Kidney tubule cell (primary cell): ENCODE measurements around the gene CLDND2.
"Not testable (repeated sequence)": the region's sequence is repeated elsewhere in the genome, so short reads cannot be mapped to it uniquely, and the experiment has no call there.

Source experiments
- DNase-seq: peaks from one replicate; pipeline ENCODE4 v3.0.0-alpha.2; 2018; ENCODE audit warnings: low spot score

The CLDND2 gene, protein sequence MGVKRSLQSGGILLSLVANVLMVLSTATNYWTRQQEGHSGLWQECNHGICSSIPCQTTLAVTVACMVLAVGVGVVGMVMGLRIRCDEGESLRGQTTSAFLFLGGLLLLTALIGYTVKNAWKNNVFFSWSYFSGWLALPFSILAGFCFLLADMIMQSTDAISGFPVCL

DNA sequence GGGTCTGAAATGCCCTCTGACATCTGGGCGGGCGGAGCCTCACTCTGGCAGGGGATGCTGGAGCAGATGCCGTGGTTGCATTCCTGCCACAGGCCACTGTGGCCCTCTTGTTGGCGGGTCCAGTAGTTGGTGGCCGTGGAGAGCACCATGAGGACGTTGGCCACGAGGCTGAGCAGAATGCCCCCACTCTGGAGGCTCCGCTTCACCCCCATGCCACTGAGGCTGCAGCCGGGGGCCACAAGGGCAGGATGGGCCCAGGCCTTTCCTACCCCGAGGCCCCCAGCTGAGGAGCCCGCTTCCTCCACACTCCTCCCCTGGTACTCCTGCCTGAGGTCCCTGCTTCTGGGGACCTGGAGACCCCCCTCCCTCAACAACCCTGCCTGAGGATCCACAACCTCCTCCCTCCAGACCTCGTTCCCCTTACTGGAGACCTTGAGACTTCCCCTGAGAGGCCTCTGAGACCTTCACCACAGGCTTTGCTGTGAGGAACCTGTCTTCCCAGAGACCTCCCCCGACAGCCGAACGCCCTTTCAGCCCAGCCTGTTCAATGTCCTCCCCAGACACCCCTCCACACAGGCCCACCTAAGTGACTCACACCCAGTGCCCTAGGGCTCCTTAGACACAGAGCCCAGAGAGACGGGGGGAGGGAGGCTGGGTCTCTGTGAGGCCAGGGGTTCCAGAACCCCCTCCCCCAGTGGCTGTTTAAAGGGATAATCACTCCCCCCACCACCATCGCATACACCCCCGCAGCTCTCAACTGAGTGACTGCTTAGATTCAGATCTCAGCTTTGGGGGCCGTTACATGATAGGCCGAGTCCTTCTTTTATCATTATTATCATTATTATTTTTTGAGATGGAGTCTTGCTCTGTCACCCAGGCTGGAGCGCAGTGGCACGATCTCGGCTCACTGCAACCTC is at the start of gene CLDND2:
TSS of gene CLDND2 (minus strand) at position 638 of the 917 bp plus-strand sequence. CDS start at position 212, 426 bp downstream.
- DNase-seq = no peak

DNA sequence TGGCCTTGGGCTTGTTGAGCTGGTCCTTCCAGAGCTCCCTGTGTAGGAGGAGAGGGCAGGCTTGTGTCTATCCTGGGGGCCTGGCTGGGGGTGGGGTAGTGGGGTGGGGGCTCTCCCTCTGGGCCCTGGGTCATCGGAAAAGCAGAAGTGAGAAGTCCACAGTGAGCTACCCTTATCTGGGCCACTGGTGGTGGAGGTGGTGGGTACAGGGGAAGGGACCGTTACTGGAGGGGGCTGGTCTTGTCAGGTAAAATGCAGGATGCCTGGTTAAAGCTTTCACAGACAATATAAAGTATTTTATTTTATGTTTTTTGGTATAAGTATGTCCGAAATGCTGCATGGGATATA is 49.0 kb upstream of the CLDND2 start:
- DNase-seq = no peak

DNA sequence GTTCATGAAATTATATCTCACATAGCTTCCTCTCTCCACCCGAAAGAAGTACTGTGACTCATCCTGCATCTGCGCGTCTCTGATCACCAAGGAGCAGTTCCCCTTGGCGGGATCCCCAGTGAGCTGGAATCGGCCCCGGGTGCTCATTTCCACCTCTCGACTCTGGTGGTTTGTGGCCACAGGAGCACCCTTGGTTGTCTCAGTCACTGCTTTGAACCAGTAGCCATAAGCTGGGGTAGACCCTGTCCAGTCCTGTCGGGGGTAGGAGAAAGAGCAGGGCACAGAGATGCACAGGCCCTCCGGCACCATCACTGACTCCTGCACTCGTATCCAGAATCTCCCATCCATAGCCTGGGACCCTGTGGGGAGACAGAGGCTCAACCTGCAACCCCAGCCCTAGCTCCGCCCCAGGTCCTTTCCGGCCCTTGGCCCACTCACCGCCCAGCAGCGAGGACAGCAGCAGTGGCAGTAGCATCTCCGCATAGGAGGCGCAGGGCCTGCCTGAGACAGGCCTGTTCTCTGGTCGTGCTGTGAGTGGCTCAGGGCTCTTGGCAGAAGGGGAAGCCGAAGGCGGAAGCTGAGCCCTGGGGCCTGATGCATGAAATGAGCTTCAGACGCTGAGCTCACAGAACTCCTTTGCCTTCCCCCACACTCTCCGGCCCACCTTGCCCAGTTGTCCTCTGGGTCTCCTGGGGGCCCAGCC is 48.5 kb upstream of the CLDND2 start, which contains the start of gene SIGLEC10:
TSS of gene SIGLEC10 (minus strand) at position 536 of the 703 bp plus-strand sequence. CDS start at position 475, 61 bp downstream.
- no peak for DNase-seq

DNA sequence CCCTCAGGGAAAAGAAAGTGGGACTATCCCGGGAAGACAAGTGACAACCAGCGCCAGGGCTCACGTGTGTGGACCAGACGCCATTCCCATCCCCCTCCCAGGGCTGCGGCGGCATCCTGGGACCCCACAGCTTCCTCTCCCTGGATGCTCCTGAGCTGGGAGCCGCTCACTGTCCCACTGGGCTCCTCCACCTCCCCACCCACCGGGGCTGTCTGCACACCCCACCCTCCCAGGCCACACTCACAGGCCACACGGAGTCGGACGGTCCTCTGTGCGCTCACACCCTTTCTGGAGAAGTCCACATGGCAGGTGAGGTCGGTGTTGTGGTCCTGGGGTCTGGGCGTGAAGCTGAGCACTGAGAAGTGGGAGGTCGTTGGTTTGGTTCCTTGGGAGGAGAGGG is 47.6 kb upstream of the CLDND2 start:
- not testable (repeated sequence) for DNase-seq

DNA sequence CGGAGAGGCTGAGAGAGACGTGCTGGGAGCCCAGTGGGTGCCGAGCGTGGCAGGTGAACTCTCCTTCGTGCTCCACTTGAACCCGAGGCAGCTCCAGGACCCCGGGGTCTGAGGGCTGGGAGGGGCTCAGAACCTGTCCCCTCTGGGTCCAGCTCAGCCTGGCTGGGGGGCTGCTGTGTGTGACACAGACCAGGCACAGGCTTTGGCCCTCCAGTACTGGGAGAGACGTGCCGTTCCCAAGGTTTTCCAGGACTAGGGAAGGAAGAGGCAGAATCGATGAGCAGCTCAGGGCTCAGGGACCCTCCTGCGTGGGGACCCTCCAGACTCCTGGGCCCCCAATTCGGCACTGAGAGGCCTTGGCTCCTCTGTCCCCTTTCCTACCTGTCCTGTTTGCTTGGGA is 46.4 kb upstream of the CLDND2 start:
- DNase-seq = no peak

DNA sequence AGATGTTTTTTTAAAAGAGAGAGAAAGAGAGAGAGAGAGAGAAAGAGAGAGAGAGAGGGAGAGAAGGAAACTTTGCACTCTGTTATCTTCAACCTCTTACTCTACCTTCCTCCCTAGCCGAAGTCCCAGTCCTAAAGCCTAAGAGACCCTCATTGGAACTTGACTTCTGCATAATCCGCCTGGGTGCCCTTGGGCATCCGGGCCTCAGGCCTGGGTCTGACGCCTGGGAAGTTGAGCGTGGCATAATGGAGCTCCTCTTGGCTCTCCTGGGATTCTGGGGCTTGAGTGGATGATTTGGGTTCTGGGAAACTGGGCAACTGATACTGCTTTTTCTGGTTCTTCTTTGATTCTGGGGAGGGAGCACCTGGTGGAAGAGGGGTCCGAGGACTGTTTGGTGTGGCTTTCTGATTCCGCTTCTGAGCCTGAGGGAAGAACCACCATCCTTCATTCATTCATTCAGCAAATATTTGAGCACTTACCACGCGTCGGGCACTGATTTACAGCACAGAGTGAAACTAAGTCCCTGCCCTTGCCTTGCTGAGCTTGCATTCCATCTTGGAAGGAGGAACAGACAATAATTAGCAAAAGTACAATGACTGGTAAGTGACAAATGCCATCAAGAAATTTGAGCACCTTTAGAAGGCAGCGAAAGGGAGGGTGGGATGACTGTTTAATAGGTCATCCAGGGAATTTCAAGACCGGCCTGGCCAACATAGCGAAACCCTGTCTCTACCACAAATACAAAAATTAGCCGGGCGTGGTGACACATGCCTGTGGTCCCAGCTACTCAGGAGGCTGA is 42.3 kb upstream of the CLDND2 start:
- DNase-seq = peak; percentile 51

DNA sequence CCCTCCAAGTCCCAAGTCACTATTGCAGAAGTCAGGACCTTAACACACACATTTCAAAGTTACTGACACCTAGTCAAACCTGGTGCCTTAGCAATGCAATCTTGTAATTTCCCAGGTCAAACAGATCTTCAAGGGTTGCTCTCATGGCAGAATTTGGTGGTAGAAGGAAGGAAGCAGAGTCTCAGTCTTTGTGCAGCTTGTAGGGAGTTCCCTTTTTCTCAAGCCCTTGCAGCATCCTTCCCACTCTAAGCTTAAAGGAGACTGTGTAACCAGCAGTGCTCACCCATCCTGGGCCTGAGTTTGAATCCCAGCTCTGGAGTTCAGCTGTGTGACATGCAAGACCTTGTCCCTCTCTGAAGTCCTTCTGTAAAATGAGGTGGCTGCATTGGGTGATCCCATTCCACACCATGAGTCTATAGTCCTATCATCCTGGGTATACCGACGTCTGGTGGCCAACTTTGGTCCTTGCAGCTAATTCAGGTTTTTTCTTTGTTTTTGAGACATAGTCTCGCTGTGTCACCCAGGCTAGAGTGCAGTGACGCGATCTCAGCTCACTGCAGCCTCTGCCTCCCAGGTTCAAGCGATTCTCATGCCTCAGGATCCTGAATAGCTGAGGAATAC is 38.8 kb upstream of the CLDND2 start:
- peak; percentile 20 for DNase-seq

DNA sequence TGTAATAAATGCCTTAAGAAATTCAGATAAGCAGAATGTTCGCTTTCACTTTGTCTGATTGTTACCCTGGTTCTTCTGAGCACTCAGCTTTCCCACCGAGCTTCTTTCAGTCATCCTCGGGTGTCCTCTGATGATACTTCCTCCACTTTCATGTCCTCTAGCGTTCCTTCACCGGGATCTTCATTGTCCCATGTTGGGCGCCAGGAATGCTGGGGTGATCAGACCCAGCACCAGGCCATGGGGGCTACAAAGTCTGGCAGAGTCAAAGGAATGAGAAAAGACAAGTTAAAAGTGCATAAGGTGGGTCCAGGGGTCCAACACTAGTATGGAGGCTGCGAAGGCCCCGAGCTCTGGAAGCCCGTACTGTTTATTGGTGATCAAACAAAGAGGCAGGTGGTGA is 33.3 kb upstream of the CLDND2 start:
- no peak for DNase-seq

DNA sequence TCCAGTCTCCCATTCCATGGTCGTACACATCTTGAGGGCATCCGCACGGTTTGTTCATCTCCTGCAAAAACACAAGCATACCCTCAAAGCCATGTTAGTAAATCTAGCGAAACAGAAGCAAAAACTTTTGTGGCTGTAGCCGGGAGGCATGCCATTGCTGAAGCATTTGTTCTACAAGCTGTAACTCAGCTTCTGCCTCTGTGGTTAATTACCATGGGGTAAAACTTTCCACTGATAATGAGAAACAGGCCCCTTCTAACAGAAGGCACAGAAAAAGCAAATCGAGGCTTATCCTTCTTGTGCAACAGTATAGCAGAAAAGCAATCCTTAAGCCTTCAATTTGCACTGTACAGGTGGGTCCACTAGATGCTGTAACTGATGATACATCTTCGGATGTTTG is 31.1 kb upstream of the CLDND2 start:
- DNase-seq = not testable (repeated sequence)

DNA sequence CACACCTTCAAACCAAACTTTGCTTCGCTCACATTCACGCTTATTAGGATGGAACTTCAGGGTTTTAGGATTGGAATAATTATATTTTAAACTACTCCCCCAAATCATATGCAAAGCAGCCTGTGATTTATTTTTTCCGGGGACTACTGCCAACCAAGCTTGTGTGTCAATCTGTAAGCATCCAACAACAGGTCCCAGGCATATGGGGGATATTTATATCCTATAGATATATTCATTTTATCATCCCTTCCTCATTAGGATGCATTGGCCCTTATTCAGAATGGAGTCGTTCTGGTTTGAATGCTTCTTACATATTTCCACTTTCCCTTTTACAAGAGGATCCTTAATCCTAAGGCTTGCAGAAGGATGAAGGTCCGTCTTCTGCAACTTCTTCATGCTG is 30.4 kb upstream of the CLDND2 start:
- DNase-seq = no peak

DNA sequence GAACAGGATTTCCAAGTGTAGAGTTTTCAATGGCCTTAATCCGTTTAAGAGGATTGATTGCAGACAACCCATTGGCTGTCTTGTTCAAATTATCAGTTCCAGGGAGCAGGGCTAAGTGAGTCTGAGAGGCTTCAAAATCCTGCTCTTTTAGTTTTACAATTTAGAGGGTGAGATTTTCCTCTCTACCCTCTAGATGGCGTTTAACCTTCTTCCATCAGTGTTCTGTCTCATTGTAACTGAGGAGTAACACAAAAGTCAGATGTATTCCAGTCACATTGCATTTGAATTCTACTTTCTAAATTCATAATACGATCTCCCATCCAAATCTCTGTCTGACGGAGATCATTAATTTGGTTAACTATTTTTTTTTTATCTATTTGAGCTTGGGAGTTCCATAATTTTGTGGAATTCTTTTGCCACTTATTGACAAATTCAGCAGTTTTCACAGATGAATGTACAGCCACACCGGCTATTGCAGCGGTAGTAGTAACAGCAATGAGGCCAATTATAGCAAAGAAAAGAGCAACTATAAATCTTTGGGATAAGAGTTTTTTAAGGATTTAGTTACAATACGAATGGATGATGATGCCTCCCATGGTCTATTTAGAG is 29.4 kb upstream of the CLDND2 start:
- peak; percentile 33 for DNase-seq

DNA sequence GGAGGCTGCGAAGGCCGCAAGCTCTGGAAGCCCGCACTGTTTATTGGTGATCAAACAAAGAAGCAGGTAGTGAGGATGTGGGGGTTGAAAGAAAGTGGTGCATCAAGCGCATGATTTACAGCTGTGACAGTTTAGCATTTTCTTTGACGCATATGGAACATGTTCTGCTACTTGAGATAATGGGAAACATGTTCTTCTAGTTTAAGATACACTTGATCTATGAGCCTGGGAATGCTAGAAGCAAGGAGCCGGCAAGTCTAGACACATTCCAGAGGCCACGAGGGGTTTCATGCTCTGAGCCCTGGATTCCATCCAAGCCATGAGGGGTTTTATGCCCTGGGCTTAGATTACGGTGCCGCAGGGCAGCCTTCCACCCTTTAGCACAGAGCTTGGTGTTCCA is 28.6 kb upstream of the CLDND2 start:
- not testable (repeated sequence) for DNase-seq

DNA sequence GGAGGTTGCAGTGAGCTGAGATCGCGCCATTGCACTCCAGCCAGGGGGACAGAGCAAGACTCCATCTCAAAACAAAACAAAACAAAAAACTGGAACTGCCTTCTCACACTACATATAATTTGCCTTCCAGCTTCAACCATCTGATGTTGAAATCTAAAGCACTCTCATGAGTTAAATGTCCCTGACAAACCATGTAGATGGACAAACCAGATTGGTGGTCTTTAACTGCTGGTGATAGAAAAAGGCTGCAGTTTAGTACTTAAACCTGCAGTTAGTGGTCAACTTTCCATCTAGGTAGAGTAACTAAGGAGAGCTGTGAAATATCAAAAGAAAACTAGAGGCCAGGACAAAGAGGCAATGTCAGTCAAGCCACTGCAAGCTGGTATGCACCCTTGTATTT is 27.4 kb upstream of the CLDND2 start:
- DNase-seq = no peak

DNA sequence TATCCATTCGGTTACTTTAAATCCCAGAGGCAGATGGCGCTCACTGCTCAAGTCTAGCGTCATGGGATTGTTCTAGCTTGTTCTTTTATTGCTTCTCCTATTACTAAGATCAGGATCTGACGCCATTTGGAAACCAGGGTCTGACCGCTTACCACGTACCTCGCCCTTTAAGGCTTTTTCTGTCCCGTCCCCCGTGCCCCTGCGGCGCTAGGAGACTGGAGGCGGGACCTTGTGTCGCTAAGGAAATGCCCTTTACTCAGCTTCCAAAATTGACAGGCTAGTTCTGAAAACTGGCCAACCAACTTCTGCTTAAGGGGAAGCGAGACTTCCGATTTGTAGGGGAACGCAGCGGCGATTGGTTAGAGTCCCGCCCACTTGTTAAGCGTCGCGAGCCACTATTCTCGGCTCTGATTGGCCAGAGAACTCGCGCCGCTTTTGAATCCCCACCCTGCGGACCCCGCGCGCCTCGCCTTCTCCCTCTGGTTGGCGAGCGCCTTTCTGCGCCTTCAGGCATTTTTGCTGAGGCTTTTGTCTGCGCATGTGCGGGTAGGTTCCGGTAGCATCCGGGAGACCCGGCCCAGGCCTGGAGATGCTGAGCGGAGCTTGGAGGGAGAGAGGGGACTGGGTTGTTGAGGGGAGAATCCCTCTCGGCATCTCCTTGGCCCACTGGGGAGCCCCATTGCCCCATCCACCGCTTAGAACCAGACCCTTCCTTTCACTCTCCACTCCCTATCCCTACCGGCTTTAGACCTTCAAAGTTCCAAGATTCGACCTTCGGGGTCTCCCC is 25.4 kb upstream of the CLDND2 start:
- DNase-seq = peak; percentile 98

DNA sequence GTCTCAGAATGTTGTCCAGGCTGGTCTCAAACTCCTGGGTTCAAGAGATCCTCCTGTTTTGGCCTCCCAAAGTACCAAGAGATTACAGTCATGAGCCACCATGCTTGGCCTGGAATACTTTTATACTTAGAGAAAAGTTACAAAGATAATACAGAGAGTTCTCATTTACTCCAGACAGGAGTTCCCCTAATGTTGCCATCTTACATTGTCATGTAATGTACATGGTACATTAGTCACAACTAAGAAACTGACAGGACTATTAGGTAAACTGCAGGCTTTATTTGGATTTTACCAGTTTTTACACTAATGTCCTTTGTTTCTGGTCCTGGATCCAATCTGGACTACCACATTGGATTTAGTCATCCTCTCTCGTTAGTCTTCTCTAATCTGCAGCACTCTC is 23.9 kb upstream of the CLDND2 start:
- DNase-seq = no peak

DNA sequence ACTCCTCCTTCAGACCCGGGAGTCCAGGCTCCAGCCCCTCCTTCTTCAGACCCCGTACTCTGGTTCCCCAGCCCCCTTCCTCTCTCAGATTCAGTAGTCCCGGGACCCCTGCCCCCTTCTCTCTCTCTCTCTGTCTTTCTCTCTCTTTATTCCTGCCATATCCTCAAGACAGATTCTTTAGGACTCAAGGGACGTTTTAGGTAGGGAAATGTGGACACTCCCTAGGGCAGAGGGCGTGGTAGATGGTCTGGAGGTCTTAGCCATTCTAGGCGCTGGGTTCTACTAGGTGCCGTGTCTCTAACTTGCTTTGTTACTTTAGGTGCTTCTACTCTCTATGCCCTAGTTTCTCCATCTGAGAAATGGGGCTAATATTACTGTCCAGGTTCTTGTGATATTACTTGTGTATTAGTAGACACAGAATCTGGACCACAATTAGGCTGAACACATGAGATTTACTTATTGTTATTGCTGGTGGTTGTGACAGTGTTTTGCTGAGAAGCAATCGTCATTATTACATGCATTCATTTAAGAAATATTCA is 22.3 kb upstream of the CLDND2 start:
- no peak for DNase-seq

DNA sequence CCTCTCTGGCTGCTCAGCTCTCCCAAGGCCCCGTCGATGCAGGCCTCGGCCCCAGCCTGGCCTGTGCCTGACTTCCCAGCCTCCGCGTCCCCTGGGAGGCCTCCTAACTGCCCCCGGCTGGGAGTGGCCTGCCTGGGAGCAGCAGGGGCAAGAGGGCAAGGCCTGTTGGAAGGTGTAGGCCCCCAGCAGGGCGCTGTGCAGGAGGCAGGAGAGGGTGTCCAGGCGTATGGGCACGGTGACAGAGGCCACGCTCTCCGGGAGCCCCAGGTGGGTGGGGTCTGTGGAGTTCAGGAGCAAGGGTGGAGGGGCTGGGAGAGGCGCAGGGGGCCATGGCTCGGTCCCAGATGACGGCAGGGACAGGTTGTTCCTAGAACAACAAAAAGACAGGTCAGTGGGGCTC is 20.3 kb upstream of the CLDND2 start:
- DNase-seq = no peak

DNA sequence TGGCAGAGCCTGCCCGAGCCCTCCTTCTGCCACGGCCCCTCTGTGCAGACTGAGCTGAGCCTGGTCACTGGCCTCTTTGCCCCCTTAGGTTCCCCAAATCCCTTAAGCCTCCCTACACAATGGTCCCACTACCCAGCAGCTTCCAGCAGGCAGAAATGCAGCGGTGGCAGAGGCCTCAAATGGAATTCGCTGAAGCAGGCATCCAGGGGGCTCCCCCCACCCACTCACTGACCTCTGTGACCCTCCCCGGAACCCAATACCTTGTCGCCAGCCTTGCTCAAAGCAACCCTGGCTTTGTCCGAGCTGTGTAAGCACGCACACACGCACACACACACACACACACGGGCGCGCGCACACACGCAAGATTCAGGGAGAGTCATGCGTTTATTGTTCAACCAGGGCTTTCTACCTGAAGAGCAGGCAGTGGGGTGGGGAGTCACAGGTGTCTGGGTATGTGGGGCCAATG is 19.2 kb upstream of the CLDND2 start, which contains the start of gene LIM2:
TSS of gene LIM2 (minus strand) at position 51 of the 466 bp plus-strand sequence. CDS start 531 bp downstream, outside the sequence.
- DNase-seq = no peak

DNA sequence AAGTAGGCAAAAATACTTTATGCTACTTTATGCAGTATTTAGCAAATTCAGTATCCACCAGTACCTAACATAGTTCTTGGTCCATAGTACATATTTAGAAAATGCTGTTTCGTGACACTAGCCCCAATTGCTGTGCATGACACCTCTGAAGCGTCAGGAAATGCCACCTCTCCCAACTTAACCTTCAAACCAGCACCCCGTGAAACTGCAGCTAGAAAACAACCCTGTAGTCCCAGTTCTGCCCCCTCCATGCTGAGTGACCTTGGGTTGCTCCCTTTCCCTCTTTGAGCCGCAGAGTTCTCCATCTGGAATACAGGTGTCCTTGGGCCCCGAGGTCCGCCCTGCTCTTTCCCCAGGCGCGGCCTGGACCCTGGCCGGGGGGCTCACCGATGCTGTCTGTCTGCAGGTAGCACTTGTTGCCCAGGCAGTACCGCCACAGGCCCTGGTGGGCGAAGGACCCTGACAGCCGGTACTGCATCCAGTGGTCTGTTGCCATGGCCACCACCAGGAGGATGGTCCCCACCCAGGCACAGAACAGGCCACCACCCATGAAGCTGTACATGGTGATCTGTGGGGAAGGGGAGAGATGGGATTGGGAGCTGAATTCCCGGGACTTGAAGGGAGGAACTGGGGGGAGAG is 18.2 kb upstream of the CLDND2 start:
- no peak for DNase-seq
